Ishikawa (cell line): ENCODE data around the gene THAP10.

Experiments used
- CEBPB ChIP-seq: IDR thresholded peaks from 2 replicates; pipeline ENCODE4 v1.6.1; 2012
- CREB1 ChIP-seq: IDR thresholded peaks from 2 replicates; pipeline ENCODE4 v1.6.1; 2012; ENCODE audit warnings: low read depth
- EGR1 ChIP-seq: IDR thresholded peaks from 2 replicates; pipeline ENCODE4 v1.6.1; 2012
- EP300 ChIP-seq: IDR thresholded peaks from 2 replicates; pipeline ENCODE4 v1.6.1; 2012; ENCODE audit warnings: borderline replicate concordance
- FOXM1 ChIP-seq: IDR thresholded peaks from 2 replicates; pipeline ENCODE4 v1.6.1; 2012; ENCODE audit warnings: low read depth, borderline replicate concordance
- NFIC ChIP-seq: IDR thresholded peaks from 2 replicates; pipeline ENCODE4 v1.6.1; 2012
- RAD21 ChIP-seq: IDR thresholded peaks from 2 replicates; pipeline ENCODE4 v1.6.1; 2012; ENCODE audit warnings: low read depth
- TAF1 ChIP-seq: IDR thresholded peaks from 2 replicates; pipeline ENCODE4 v1.6.1; 2012; ENCODE audit warnings: low read depth, mild to moderate bottlenecking
- TCF12 ChIP-seq: IDR thresholded peaks from 2 replicates; pipeline ENCODE4 v1.6.1; 2012; ENCODE audit warnings: low read depth
- TEAD4 ChIP-seq: IDR thresholded peaks from 2 replicates; pipeline ENCODE4 v1.6.1; 2012
- YY1 ChIP-seq: IDR thresholded peaks from 2 replicates; pipeline ENCODE4 v1.6.1; 2012; ENCODE audit warnings: low read depth
- ZBTB7A ChIP-seq: IDR thresholded peaks from 2 replicates; pipeline ENCODE4 v1.6.1; 2012; ENCODE audit warnings: low read depth
- TF ChIP-seq, protein P1 (sequence below): IDR thresholded peaks from 2 replicates; pipeline ENCODE4 v1.6.1; 2012; ENCODE audit warnings: low read depth, mild to moderate bottlenecking
- TF ChIP-seq, protein P2 (sequence below): IDR thresholded peaks from 2 replicates; pipeline ENCODE4 v1.6.1; 2012

DNA sequence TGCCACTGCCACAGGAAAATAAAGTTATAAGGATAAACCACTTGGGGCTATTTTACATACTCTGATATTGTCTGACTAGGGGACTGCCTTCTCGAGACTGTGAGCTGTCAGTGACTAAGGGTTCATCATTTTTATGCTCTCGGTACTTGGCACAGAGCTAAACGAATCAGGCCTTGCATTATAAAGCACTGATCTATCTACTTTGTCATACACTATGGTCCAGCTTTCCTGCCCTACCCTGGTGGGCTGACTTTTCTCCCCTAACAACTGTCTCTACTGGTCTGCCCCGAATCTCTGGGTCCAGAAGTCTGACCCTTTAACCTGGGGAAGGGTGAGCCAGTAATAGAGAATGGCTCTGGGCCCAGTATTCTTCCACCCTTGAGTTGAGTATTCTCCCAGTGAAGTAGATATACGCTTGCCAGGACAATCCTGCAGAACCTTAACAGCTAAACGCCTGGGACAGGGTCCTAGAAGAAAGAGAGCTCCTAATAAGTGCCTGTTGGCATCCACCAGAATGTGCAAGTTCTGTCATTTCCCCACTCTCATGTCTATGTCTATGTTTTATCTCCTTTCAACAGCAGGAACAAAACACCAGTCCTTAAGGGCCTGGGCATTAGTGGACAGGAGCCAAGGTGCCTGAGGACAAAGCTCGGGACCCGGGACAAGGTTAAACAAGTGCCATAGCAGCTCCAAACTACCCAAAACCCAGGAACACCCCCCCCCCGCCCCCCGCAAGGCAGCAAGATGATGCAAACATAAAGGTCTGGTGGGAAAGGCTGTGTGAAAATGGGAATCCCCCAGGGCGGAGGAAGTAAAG lies 39.5 kb downstream of the THAP10 start:
- TF ChIP-seq TAF1 (no peak), ZBTB7A (no peak), FOXM1 (no peak), EGR1 (no peak), YY1 (no peak), EP300 (no peak), CEBPB (no peak), RAD21 (no peak), TEAD4 (no peak), CREB1 (no peak), TCF12 (no peak), NFIC (no peak)
- TF ChIP-seq, protein P1, sequence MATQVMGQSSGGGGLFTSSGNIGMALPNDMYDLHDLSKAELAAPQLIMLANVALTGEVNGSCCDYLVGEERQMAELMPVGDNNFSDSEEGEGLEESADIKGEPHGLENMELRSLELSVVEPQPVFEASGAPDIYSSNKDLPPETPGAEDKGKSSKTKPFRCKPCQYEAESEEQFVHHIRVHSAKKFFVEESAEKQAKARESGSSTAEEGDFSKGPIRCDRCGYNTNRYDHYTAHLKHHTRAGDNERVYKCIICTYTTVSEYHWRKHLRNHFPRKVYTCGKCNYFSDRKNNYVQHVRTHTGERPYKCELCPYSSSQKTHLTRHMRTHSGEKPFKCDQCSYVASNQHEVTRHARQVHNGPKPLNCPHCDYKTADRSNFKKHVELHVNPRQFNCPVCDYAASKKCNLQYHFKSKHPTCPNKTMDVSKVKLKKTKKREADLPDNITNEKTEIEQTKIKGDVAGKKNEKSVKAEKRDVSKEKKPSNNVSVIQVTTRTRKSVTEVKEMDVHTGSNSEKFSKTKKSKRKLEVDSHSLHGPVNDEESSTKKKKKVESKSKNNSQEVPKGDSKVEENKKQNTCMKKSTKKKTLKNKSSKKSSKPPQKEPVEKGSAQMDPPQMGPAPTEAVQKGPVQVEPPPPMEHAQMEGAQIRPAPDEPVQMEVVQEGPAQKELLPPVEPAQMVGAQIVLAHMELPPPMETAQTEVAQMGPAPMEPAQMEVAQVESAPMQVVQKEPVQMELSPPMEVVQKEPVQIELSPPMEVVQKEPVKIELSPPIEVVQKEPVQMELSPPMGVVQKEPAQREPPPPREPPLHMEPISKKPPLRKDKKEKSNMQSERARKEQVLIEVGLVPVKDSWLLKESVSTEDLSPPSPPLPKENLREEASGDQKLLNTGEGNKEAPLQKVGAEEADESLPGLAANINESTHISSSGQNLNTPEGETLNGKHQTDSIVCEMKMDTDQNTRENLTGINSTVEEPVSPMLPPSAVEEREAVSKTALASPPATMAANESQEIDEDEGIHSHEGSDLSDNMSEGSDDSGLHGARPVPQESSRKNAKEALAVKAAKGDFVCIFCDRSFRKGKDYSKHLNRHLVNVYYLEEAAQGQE: no peak
- TF ChIP-seq, protein P2, sequence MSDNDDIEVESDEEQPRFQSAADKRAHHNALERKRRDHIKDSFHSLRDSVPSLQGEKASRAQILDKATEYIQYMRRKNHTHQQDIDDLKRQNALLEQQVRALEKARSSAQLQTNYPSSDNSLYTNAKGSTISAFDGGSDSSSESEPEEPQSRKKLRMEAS: no peak
